Measurements from ENCODE around the gene GBP4.
"Not testable (repeated sequence)": the region's sequence is repeated elsewhere in the genome, so short reads cannot be mapped to it uniquely, and the experiment has no call there.

The GBP4 gene, protein sequence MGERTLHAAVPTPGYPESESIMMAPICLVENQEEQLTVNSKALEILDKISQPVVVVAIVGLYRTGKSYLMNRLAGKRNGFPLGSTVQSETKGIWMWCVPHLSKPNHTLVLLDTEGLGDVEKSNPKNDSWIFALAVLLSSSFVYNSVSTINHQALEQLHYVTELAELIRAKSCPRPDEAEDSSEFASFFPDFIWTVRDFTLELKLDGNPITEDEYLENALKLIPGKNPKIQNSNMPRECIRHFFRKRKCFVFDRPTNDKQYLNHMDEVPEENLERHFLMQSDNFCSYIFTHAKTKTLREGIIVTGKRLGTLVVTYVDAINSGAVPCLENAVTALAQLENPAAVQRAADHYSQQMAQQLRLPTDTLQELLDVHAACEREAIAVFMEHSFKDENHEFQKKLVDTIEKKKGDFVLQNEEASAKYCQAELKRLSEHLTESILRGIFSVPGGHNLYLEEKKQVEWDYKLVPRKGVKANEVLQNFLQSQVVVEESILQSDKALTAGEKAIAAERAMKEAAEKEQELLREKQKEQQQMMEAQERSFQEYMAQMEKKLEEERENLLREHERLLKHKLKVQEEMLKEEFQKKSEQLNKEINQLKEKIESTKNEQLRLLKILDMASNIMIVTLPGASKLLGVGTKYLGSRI

DNA sequence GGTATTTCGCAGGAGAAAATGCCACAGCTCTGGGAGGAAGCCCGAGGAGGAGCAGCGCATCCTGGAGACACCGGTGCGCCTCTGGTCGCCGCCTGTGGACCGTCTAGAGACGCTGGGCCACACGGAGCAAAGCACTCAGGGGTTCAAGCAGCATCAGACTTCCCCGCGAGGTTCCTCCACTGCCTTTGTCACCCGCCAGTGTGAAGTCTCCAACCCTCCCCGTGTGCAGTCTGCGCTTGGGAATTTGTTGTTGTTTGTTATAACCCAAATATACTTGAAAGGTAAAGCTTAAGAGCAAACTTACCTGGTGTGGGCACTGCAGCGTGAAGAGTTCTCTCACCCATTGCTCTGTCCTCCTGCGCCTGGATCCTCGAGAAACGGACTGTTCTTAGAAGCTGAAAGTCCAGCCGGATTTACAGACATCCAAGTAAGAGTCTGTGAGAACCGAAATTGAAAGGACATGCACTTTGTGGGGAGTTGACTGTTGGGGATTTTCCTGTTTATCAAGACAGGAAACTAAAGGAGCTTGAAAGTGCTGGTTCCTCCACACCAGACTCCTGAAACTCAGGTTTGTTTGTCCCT lies at the start of gene GBP4:
Gene GBP4 (minus strand): TSS at position 452 of the 582 bp plus-strand sequence. CDS start 108 bp downstream, at position 344.
- DNase-seq: peak; percentile 27

DNA sequence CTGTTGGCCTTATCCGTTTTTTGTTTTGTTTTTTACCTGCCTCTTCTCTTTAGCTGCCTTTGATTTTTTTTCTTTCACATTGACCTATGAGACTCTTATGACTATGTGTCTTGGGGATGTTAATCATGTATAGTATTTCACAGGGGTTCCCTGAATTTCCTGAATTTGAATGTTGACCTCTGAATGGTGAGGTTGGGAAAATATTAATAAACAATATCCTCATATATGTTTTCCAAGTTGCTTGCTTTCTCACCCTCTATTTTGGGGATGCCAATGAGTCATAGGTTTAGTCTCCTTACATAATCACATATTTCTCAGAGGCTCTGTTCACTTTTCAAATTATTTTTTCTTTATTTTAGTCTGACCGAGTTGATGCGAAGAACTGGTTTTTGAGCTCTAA lies 44.3 kb upstream of the GBP4 start:
- no peak for DNase-seq

DNA sequence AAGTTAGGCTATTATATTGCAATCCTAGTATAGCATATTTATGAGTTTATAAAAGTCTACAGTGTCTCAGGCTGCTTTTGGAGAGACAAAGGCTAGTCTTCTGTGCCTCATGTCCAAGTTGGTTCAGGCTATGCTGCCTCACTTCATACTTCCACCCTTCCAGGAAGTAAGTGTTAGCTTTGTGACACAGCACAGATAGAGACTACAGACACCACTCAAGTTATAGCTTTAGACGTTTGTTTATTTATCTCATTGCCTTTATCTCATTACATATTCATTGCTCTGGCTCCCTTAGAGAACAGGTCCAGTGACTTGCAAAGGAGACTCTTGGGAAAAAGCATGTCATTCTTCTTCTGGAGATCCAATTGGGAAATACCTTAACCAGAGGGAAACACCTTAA lies 22.6 kb upstream of the GBP4 start:
- no peak for DNase-seq

DNA sequence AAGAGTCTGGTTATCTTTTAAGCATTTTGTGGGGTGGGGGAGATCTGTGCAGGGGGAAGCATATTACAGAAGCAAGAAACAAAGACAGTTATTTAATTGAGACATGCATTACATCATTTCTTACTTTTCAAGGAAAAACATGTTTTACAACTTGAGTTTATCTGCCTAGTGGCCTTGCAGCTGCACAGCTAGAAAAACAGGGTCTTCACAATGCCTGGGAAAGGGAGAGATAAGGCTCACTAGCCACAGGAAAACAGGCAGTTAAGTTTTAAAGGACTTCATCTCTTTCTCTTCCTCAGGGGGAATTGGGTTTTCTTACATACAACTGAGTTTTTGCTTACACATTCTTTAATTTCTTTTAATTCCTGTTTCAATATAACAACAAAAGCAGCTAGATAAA lies 21.1 kb upstream of the GBP4 start:
- DNase-seq: not testable (repeated sequence)

DNA sequence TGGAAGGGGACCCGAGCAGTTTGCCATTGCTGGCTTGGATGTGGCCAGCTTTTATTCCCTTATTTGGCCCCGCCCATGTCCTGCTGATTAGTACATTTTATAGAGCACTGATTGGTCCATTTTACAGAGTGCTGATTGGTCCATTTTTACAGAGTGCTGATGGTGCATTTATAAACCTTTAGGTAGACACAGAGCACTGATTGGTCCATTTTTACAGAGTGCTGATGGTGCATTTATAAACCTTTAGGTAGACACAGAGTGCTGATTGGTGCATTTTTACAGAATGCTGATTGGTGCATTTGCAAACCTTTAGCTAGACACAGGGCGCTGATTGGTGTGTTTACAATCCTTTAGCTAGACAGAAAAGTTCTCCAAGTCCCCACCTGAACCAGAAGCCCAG lies 20.2 kb upstream of the GBP4 start:
- DNase-seq: not testable (repeated sequence)

DNA sequence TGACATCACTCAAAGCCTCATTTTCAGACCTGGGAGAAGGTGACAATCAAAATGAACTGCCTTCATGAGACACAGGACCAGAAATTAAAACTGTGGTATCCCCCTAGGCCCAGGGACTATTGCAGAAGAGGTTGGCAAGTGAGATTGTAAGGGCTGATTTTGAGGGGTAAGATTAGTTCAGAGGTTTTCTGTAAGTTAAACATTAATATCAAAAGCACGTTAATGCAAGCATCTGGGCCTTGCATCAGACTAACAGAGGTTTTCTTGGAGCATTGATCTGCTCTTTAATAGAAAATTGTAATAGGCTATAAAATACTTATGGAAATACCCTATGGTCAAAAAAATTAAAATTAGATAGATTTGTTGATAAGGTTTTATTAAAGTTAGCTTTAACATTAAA lies 14.6 kb upstream of the GBP4 start:
- DNase-seq: no peak

DNA sequence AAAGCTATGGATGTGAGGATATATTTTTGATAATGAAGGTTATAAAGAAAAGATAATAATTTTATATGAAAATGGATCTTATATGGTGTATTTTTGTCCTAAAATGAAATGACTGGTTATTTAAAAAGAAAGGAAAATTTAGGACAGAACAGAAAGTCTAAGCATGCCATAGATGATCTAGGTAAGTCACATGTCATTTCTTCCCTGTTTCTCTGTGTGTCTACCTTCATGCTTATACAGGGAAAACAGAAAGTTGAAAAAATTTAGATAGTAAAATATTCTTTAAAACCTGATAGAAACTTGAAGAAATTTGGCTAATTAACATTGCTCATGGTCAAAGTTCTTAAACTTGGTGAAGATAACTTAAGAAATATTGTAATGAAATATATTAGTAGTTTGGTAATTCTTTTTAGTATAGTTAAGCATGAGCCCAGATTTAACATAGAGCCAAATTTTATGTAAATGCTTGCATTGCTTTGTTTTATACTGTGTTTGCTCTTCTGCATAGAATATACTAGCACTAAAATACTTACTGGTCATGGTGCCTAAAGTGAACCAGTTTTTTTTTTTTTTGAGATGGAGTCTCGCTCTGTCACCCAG lies 12.4 kb upstream of the GBP4 start:
- DNase-seq: no peak

DNA sequence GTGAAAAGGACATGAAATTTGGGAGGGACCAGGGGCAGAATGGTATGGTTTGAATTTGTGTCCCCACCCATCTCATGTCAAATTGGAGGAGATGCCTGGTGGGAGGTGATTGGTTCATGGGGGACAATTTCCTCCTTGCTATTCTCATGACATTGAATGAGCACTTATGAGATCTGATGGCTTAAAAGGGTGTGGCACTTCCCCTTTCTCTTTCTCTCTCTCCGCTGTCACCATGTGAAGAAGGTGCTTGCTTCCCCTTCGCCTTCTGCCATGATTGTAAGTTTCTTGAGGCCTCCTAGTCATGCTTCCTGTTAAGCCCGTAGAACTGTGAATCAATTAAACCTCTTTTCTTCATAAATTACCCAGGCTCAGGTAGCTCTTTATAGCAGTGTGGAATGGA lies 7.6 kb upstream of the GBP4 start:
- no peak for DNase-seq

DNA sequence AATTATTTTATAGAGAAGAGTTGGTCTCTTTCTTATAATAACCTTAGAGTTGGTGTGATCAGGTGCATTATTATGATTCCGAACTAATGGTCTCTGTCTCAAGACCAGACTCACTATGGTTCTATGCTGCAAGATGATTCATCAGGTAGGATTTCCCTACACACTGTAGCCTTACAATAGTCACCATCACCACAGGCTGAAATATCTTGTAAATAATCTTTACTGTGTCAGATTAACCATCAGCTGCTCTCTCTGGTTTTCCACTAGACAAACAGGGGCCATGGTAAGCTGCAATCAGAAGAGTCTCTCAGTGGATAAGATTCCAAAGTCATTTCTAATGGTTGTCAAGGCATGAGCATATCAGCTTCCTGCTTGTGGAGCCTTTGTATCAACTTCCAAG lies 4.4 kb upstream of the GBP4 start:
- no peak for DNase-seq

DNA sequence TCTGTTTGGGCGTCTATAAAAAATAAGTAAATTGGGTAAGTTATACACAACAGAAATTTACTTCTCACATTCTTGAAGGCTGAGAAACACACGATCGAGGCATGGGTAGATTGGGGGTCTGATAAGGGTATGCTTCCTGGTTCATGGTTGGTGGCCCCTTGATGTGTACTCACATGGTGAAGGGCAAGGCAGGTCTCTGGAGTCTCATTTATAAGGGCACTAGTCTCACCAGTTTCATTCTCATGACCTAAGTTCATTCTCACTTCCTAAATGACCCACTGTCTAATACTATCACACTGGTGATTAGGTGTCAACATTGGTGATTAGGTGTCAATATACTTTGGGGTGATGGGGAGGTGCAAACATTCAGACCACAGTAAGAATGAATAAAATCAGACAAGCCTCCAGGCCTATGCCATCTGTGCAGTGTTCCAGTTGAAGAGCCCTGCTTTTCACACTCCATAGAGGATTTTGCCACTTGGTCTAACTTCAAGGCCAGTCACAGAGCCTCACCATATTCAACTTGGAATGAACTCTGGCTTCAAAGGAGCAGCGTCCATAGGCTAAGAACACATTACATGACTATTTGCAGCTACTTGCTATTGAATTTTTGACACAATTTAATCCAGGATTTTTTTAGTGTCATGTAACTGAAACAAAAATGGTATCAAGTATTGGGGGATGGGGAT lies 2.5 kb upstream of the GBP4 start:
- DNase-seq: no peak

DNA sequence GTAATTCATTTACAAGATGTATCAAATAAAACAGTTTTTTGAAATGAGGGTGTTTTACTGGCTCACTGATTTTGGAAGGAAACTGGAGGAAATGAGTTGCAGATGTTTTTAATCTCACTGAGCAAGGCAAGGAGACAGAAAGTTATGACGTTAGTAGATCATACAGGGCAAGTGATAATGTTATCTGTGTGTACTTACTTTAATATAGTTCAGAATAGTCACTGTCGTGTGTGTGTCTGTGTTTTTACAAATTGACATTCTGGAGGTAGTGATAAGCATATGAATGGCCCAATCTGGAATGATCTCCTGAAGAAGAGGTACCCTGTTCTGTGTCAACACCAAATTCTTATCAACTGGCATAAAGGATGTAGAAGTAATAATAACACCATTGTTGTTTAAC lies 1.9 kb upstream of the GBP4 start:
- no peak for DNase-seq

DNA sequence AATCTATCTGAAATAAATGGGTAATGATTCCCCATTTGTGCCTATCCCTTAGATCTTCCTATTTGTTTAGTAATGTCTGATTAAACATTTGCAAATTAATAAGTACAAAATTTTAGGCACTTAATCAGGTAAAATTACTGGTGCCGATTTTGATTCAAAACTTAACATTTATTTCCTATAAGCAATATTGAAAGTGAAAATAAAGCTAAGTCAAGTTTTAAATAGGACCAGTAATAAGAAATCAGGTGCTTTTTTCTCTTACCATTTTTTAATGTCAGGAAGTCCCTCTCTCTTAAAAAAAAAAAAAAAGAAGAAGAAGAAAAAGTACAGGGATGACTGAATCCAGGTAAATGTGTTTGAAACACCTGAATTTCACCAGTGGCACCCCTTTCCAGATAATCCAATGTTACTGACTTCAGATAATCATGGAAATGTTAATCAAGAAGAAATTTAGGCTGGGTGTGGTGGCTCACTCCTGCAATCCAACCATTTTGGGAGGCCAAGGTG lies 836 bp upstream of the GBP4 start:
- DNase-seq: no peak

DNA sequence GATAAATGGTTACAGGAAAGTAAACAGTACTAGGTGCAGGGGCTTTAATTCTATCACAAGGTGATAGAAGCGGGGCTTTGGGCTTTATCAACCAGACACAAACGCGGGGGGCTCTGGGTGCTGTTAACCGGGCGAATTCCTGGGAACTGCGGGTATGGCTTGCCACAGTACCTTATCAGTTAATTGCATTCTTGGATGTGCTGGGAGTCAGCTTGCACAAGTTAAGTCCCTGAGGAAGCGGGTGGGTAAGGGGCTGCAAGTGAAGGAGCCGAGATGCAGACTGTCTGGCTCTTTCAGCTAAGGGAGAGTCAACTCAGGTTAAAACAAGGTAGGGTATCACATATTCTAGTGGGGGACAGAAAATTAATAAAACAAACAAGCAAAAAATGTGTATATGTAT lies 661 bp downstream of the GBP4 start:
- no peak for DNase-seq

DNA sequence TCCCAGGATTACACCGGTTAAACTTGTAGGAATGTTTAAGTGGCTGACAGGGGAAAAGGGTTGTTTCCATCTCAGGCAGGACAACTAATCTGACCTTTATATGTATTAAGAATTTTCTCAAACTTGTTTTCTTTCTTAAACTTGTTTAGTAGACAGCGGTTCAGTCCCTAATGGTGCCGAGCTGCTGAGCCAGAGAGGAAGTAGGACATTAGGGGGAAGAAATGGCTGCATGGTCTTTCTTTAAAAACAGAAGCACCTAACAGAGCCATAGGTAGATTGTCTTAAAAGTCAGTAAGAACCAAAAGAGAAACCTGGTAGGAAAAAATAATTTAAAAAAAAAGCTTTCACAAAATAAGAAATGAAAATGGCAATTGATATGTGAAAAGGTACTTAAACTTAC lies 3.3 kb downstream of the GBP4 start:
- DNase-seq: no peak

DNA sequence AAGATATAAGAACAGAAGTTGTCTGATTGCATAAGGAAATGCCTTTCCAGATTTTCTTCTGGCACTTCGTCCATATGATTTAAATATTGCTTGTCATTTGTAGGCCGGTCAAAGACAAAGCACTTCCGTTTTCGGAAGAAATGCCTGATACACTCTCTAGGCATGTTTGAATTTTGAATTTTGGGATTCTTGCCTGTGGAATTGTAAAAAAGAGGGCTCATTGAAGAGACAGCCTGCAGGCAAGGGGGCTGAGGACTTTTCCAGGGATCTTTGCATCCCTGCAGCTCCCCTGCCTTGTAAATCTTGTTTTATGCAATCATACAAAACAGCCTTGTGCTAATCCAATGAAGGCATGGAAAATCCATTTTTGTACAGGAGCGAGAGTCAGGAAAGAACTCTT lies 7.4 kb downstream of the GBP4 start:
- no peak for DNase-seq

DNA sequence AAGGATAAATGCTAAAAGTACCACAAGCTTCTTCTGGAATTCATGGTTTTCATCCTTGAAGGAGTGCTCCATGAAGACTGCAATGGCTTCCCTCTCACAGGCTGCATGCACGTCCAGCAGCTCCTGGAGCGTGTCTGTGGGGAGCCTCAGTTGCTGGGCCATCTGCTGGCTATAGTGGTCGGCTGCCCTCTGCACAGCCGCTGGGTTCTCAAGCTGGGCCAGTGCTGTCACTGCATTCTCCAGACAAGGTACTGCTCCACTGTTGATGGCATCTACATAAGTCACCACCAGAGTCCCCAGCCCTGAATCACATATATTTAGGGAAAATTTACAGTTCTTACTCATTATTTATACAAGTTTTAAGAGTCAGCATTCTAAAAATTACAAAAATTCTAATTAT lies 8.7 kb downstream of the GBP4 start:
- no peak for DNase-seq

DNA sequence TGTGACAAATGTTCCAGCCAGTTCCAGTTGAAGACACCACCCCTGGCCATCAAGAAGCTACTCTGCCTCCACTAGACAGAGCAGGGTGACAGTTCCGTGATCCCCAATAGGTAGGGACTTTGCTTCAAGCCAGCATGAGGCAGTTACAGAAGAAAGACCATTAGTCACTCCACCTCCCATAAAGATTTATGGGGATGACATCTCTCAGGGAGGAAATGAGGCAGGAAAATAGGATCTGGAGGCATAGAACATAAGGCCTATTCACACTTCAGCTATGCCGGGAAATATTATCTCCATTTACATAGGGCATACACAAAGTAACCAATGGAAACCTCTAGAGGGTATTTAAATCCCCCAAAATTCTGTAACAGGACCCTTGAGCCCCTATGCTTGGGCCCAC lies 19.4 kb downstream of the GBP4 start:
- no peak for DNase-seq

DNA sequence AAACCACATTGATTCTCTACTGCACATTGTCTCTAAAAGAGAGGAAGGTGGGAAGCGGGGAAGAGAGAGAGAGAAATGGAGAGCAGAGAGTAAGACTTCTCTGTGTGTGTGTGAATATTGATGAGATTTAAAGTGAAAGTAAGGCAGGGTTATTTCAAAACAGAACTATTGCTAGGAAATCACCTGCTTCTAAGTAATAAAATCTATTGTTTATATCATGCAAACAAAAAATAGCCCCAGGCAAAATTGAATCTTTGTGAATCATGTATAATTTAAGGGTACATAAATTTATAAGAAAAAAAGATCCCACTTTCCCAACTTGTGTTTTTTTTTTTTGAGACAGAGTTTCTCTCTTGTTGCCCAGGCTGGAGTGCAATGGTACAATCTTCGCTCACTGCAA lies 21.8 kb downstream of the GBP4 start:
- DNase-seq: no peak

DNA sequence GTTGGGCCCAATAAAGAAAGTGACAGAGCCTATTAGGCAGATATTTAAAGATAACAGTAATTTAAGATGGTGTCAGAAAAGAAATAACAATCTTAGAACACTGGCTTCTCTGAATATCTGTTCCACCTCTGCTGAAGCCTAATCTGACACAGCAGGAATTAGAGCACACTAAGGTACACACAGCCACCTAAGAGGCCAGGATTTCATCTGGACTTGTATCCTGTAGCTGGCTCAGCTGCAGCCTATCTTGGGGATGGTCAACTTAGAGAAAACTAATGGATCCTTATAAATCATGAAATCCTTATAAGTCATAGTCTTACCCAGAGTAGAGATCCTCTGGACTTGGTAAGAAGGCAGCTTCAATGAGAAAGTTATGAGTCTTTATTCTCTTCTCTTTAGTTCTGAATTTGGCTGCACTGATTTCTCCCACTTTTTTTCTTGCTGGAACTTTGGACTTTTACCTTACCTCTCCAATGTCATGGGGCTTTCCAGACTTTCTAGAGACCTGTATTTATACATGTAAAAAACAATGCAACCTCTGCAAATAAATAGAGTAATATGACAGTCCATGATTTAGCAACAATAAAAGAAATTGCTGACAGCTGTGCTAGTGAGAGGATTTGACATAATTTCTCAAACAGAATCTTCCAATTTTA lies 23.0 kb downstream of the GBP4 start, which contains the start of gene GBP7:
Gene GBP7 (minus strand): TSS at position 403 of the 656 bp plus-strand sequence. CDS start 4,068 bp downstream, outside the sequence.
- DNase-seq: no peak

DNA sequence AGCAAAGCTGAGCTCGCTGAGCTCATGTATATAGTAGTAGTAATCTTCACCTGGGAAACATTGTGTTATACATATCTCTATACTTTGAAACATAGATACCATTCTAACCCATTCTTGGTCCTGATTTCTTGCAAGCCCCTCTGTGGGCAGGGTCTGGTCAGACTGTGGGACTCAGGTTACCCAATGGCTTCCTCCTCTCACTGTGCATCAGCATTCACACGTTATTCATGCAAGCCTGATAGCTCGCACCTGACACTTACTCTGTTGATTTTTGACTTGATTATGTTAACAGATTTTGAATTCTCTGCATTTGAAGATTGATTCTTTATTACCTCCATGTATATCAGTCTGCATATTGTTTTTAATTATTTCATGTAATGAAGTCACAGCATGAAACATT lies 24.3 kb downstream of the GBP4 start:
- DNase-seq: no peak

DNA sequence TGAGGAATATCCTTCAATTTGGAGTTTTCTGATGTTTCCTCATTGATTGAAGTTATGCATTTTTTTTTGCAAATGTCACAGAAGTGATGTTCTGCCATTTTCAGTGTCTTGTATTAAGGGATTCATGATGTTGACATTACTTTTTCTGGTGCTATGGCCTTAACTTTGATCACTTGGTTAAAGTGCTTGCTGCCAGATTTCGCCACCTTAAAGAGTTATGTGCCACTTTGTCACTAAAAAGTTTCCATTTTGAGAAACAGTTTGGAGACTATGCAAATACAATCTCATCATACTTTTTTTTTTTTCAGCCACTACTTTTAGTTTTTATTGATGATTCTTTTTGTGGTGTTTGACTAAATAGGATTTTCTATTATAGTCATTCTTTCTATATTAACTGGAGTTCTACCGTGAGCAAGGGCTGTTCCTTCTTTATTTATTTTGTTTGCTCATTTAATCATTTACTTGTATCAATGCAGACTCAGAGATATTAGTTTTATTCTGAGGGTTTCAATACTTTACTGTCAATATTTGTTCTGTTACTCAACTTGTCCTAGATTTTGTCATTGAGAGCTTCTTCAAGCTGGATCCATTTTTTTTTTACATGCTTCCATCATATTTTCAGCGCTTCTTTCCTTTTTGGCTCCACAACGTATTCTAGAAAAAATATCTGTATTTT lies 26.1 kb downstream of the GBP4 start:
- no peak for DNase-seq

DNA sequence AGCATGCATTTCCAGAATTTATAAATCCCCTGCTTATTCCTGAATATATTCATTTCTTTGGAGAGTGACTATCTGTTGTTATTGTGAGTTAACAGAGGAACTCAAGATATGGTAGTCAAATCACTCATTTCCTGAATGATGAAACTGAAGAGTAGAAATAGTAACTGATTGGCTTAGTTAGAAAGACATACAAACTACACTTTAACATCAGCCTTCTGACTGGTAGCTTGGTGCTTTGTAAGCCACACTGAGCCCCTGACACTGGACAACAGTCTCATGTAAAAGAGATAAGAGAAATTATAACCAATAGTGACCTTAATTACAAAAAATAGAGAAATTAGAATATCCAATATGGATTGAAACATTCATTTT lies 27.7 kb downstream of the GBP4 start:
- DNase-seq: no peak

Data from stimulated activated CD4-positive, alpha-beta T cell treated with anti-CD3 and anti-CD28 coated beads, Interleukin-1b, Interleukin-23, amount 100 ng/mL, for 48 hours (primary cell).